Tracheal epithelial cell (primary cell): Measurements from ENCODE around the gene JARID2. TPM values are rescaled to one million over a fixed set of nuclear protein-coding genes. Genes with fewer than 3 reads are reported as not detected.

Experiments used
- total RNA-seq: library from RNA; depleted of rRNA; stranded (reverse); fragments of >200 nt; gene quantifications from 2 replicates; pipeline ENCODE4 v1.2.1, GENCODE V29; 2014

The JARID2 gene
- total RNA-seq: 23.9 and 50.1 TPM in 2 replicates

DNA sequence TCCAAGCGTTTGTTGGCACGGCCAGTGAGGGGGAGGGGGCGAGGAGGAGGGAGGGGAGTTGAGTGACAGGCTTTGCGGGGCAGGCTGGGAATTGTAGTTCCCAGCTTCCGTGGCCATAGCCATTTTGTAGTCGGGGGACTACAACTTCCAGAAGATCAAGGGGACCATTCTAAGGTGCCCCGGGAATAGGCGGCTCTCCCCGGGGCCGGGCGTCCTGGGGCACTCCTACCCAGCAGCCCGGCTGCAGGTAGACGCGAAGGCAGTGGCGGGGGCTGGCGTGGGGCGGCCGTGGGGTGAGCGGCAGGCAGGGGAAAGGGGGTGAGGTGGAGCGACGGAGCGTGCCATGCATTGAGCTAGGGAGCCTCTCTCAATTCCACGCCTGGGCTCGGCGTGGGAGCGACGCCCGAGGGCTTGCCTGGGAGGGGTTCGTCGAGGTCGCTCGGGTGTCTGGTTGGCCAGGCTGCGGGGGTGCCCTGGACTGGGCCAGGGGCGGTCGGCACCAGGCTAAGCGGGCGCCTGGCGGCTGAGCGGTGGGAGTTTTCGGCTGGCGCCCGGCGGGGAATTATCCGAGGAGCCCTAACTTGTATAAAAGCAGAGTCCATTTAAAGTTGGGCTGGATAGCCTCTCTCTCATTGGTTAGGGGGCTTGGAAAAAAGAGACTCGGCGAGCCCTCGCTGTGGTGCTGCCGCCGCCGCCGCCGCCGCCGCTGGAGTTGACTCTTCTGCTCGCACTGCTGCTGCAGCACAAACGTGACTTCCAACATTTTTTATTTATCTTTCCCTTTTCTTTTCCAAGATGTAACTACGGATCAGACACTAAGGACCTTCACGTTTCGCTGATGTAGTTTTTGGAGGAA, at the start of gene JARID2:
TSS of gene JARID2 (plus strand) at position 709 of the 856 bp plus-strand sequence. CDS start 471 bp downstream, outside the sequence.

